H1 (cell line): ENCODE measurements around the gene SLC30A3. TPM values are rescaled to one million over a fixed set of nuclear protein-coding genes. Genes with fewer than 3 reads are reported as not detected.

Experiments used
- ASH2L ChIP-seq: fragments of 200-600, 300-600 bp; sonication (generic); IDR thresholded peaks from one replicate; pipeline ENCODE4 v1.7.1; 2017; ENCODE audit warnings: low read length
- CHD1 ChIP-seq: IDR thresholded peaks from 2 replicates; pipeline ENCODE4 v1.6.1; 2012; ENCODE audit warnings: low read depth, low read length, improper control_type of control experiment
- CHD7 ChIP-seq: fragments of 300-600 bp; sonication (generic); IDR thresholded peaks from 2 replicates; pipeline ENCODE4 v1.7.1; 2012; ENCODE audit warnings: low read length, moderate library complexity, mild to moderate bottlenecking, inconsistent platforms; ENCODE audit not compliant: insufficient replicate concordance
- EP300 ChIP-seq, 2 experiments: IDR thresholded peaks; 1 replicate in 1 of 2; 2 replicates in 1 of 2; pipeline ENCODE4 v1.6.1; 2011 to 2012; ENCODE audit warnings: low read depth in 2 of 2, low read length in 2 of 2, mild to moderate bottlenecking in 2 of 2, borderline replicate concordance in 1 of 2, inconsistent platforms in 1 of 2, moderate library complexity in 1 of 2
- GABPA ChIP-seq: IDR thresholded peaks from 2 replicates; pipeline ENCODE4 v1.6.1; 2011; ENCODE audit warnings: mild to moderate bottlenecking, low read length, moderate library complexity, borderline replicate concordance; ENCODE audit not compliant: insufficient read depth
- HDAC6 ChIP-seq: IDR thresholded peaks from one replicate; pipeline ENCODE4 v1.7.1; 2012; ENCODE audit warnings: low read depth, mild to moderate bottlenecking, inconsistent platforms, low read length, moderate library complexity
- MAX ChIP-seq: IDR thresholded peaks from 2 replicates; pipeline ENCODE4 v1.6.1; 2012; ENCODE audit warnings: inconsistent platforms
- POLR2A ChIP-seq, 2 experiments: IDR thresholded peaks; 1 replicate in 1 of 2; 2 replicates in 1 of 2; pipeline ENCODE4 v1.6.1; 2011; ENCODE audit warnings: low read depth in 2 of 2, low read length in 2 of 2, mild to moderate bottlenecking in 2 of 2; ENCODE audit errors: control extremely low read depth in 1 of 2
- RAD21 ChIP-seq, 2 experiments: IDR thresholded peaks in 1 of 2; conservative IDR thresholded peaks in 1 of 2; 2 replicates each; pipeline ENCODE4 v1.6.1; 2011; ENCODE audit warnings: low read depth in 2 of 2, low read length in 2 of 2, improper control_type of control experiment in 1 of 2, inconsistent platforms in 1 of 2, mild to moderate bottlenecking in 1 of 2, moderate library complexity in 1 of 2
- SP1 ChIP-seq: IDR thresholded peaks from 2 replicates; pipeline ENCODE4 v1.6.1; 2011; ENCODE audit warnings: low read depth, low read length
- SP4 ChIP-seq: IDR thresholded peaks from 2 replicates; pipeline ENCODE4 v1.6.1; 2012; ENCODE audit warnings: low read length, inconsistent platforms
- polyA plus RNA-seq, 7 experiments: library from polyadenylated mRNA; depleted of rRNA in 3 of 7; stranded (reverse) in 5 of 7; unstranded in 2 of 7; fragments of >200 nt in 5 of 7; fragments of 200-250 nt in 2 of 7; gene quantifications; 1 replicate in 5 of 7; 2 replicates in 1 of 7; 4 replicates in 1 of 7; pipeline versions ENCODE4 v1.2.1 to v1.2.3, GENCODE V29; 2011 to 2013; ENCODE audit warnings: missing spikeins in 2 of 7, mixed read lengths in 2 of 7
- total RNA-seq: library from RNA; stranded (reverse); fragmentation: NEBNext Ultra II Directional; extraction: Animal tissue kit (Norgen Biotek cat#: 25700); gene quantifications from 2 replicates; pipeline ENCODE4 v1.2.1, GENCODE V29; 2021

SLC30A3 gene
- total and polyA plus RNA-seq, 2 of the 8 experiments (the other 6 are each of a cell fraction or from before 2014, with no cell fraction given): 15.2 to 30.7 TPM

- no peak for TF ChIP-seq CHD7
- TF ChIP-seq CHD1: no peak
- no peak for TF ChIP-seq ASH2L
- no peak for TF ChIP-seq MAX
- TF ChIP-seq SP4: no peak
- no peak for TF ChIP-seq POLR2A (IDR thresholded peaks at IDR 0.05; ENCODE audit: control extremely low read depth in 1 of 2, low read depth in 2 of 2, low read length in 2 of 2)
- no peak for TF ChIP-seq GABPA
- no peak for TF ChIP-seq SP1
- no peak for TF ChIP-seq HDAC6
- TF ChIP-seq EP300 (IDR thresholded peaks at IDR 0.05; ENCODE audit: borderline replicate concordance in 1 of 2, low read depth in 2 of 2, low read length in 2 of 2): no peak
- no peak for TF ChIP-seq RAD21 (IDR thresholded peaks at IDR 0.05 in 1 of 2, conservative IDR thresholded peaks at IDR 0.05 in 1 of 2; ENCODE audit: low read depth in 2 of 2, low read length in 2 of 2)
- TF ChIP-seq, all 59 proteins: peak for 0
These were observed 42.8 kb downstream of the SLC30A3 start (continued) for GRCh38 chr2:27220091-27220490.
